ENCODE measurements around the gene TRIM62.

Gene TRIM62

DNA sequence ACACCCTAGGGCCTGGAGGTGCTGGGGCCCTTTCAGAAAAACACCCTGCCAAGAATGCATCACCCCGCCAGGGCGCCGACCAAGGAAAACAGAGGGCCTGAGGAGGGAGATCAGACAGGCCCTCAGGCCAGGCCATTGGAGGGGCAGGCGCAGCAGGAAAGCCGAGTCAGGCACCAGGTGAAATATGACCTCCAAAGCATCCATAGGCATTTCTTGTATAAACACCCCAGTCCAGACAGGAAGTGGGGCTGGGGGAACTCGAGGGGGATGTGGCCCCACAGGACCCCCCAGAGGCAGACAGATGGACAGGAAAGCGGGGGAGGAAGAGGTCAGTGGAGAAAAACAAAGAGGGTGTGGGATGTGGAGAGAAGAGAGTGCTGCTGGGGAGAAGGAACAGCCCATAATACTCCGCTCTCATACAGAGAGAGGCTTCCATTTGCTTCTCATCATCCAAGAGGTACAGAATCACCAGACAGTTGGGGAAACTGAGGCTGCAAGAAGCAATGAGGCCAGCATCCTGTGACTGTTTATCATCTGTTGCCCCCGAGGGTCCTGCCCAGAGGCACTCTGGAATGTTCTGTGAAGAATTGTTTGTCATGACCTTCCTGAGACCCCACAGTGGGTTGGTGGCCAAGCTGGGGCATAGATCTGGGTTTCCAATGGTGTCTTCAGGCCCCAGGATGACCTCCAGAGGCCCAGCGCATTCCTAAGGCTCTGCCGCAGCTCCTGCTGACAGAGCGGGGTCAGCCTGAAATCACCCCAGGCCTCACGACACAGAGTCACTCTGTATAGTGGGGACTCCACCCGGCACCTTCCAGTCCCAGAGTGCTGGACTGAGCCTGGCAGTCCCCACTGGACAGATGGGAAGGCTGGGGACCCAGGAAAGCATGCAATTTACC, 18.0 kb downstream of the TRIM62 start:
- TF ChIP-seq POLR2AphosphoS5 (IDR thresholded peaks at IDR 0.05; ENCODE audit: low read depth, low read length) (no peak), SIN3A (IDR thresholded peaks at IDR 0.05; ENCODE audit: borderline replicate concordance, insufficient read depth, low read length) (no peak), FOXP2 (optimal IDR thresholded peaks at IDR 0.05; ENCODE audit: borderline replicate concordance, extremely low read depth, extremely low read length, insufficient read depth) (peak; percentile 37)
- TF ChIP-seq, protein P1, sequence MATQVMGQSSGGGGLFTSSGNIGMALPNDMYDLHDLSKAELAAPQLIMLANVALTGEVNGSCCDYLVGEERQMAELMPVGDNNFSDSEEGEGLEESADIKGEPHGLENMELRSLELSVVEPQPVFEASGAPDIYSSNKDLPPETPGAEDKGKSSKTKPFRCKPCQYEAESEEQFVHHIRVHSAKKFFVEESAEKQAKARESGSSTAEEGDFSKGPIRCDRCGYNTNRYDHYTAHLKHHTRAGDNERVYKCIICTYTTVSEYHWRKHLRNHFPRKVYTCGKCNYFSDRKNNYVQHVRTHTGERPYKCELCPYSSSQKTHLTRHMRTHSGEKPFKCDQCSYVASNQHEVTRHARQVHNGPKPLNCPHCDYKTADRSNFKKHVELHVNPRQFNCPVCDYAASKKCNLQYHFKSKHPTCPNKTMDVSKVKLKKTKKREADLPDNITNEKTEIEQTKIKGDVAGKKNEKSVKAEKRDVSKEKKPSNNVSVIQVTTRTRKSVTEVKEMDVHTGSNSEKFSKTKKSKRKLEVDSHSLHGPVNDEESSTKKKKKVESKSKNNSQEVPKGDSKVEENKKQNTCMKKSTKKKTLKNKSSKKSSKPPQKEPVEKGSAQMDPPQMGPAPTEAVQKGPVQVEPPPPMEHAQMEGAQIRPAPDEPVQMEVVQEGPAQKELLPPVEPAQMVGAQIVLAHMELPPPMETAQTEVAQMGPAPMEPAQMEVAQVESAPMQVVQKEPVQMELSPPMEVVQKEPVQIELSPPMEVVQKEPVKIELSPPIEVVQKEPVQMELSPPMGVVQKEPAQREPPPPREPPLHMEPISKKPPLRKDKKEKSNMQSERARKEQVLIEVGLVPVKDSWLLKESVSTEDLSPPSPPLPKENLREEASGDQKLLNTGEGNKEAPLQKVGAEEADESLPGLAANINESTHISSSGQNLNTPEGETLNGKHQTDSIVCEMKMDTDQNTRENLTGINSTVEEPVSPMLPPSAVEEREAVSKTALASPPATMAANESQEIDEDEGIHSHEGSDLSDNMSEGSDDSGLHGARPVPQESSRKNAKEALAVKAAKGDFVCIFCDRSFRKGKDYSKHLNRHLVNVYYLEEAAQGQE (IDR thresholded peaks at IDR 0.05; ENCODE audit: insufficient read depth in 1 of 2, low read depth in 2 of 2, low read length in 2 of 2), result peak in 1 of 2 experiments; percentile 73; a peak in 2 of 4 replicates

DNA sequence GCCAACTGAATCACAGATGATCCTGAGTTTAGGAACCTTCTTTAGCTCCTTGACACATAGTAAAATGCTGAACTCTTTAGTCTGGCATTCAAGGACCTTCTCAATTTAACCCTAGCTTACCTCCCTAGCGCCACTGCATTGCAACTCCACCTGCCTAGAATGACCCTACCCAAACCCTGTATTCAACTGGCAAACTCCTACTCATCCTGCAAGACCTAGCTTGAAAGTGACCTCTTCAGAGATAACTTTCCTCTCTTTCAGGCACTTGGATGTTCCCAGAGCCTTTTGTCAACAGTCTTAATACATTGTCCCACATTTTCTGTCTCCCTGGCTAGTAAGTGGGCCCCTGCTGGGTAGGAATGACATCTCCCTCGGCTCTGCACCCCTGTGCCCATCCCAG, 19.7 kb downstream of the TRIM62 start:
- no peak for TF ChIP-seq SIN3A (IDR thresholded peaks at IDR 0.05; ENCODE audit: borderline replicate concordance, insufficient read depth, low read length)
- TF ChIP-seq, protein P1 (IDR thresholded peaks at IDR 0.05; ENCODE audit: insufficient read depth in 1 of 2, low read depth in 2 of 2, low read length in 2 of 2), result no peak
- no peak for TF ChIP-seq FOXP2 (optimal IDR thresholded peaks at IDR 0.05; ENCODE audit: borderline replicate concordance, extremely low read depth, extremely low read length, insufficient read depth)
- TF ChIP-seq TAF1 (IDR thresholded peaks at IDR 0.05; ENCODE audit: borderline replicate concordance, insufficient read depth, low read length), result no peak
- no peak for TF ChIP-seq POLR2AphosphoS5 (IDR thresholded peaks at IDR 0.05; ENCODE audit: low read depth, low read length)

DNA sequence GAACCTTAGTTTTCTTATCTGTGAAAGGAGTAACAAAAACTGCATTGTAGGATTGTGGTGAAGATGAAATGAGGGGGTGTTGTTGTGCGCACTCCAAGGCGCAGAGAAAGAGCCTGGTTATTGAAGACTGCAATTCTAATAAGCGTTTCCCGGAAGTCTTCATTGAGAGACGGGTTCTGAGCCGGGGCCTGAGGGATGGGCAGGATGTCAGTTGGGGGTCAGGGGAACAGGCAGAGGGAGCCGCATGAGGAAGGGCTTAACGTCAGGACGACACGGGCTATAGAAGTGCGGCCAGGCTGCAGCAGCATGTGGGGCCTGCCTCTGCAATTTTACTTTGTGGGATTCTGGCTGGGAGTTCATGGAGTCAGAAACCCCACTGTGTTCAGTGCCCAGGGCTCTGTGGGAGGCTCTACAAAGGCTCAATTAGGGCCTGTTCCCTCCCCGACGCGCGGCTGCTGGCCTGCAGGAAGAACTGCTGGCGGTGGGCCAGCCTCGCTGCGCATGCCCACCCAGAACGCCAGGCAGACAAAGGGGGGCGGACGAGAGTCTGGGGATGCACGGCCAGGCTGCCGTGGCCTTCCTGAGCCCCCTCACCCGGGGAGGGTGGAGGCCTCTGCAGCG, 20.7 kb downstream of the TRIM62 start:
- TF ChIP-seq POLR2AphosphoS5 (IDR thresholded peaks at IDR 0.05; ENCODE audit: low read depth, low read length) (no peak), FOXP2 (optimal IDR thresholded peaks at IDR 0.05; ENCODE audit: borderline replicate concordance, extremely low read depth, extremely low read length, insufficient read depth) (peak; percentile 43), TAF1 (IDR thresholded peaks at IDR 0.05; ENCODE audit: borderline replicate concordance, insufficient read depth, low read length) (no peak)
- TF ChIP-seq, protein P1 (IDR thresholded peaks at IDR 0.05; ENCODE audit: insufficient read depth in 1 of 2, low read depth in 2 of 2, low read length in 2 of 2), result no peak

DNA sequence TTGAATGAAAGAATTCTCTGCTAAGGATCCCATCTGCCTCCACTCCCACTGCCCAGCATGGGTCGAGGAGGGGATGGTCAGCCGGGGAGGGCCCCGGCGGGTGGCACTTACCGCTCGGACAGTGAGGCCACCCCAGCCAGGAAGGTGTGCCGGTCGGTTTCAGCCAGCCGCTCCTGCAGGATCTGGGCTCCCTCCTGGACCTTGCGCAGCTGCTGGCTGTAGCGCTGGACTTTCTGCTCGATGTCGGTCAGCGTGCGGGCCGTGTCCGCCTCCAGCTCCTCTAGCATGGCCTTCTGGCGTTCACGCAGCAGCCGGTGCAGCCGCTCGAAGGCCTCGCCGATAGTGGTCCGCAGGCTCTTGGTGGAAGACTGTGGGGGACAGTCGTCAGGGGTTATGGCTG, 22.3 kb downstream of the TRIM62 start:
- TF ChIP-seq, protein P1 (IDR thresholded peaks at IDR 0.05; ENCODE audit: insufficient read depth in 1 of 2, low read depth in 2 of 2, low read length in 2 of 2), result no peak
- no peak for TF ChIP-seq FOXP2 (optimal IDR thresholded peaks at IDR 0.05; ENCODE audit: borderline replicate concordance, extremely low read depth, extremely low read length, insufficient read depth)
- no peak for TF ChIP-seq TAF1 (IDR thresholded peaks at IDR 0.05; ENCODE audit: borderline replicate concordance, insufficient read depth, low read length)
- no peak for TF ChIP-seq SIN3A (IDR thresholded peaks at IDR 0.05; ENCODE audit: borderline replicate concordance, insufficient read depth, low read length)
- no peak for TF ChIP-seq POLR2AphosphoS5 (IDR thresholded peaks at IDR 0.05; ENCODE audit: low read depth, low read length)
